Natural killer cell (primary cell): ENCODE results near the gene ZNF444. TPM values are rescaled to one million over a fixed set of nuclear protein-coding genes. Genes with fewer than 3 reads are reported as not detected.
A peak's percentile ranks its signal among the peaks of the same experiment; 100 is the strongest.

Source experiments
- ATAC-seq, 3 donors: fragments of 150-1000 bp in 2 of 3; fragments of 200-7000 bp in 1 of 3; cut with Tn5 transposase; 1 replicate in 1 of 3; 2 replicates in 2 of 3; pipeline ENCODE4 v1.10.0; 2021; ENCODE audit warnings: mild to moderate bottlenecking in 2 of 3, moderate library complexity in 2 of 3
- DNase-seq, 2 donors: peaks; one replicate each; pipeline versions ENCODE4 v3.0.0 to v3.0.0-alpha.2; 2013 to 2021; ENCODE audit warnings: mixed read lengths in 1 of 2
- H3K27ac ChIP-seq: one replicate; pipeline ENCODE4 v1.5.1; 2013; ENCODE audit warnings: mild to moderate bottlenecking, low read length
- H3K27me3 ChIP-seq: one replicate; pipeline ENCODE4 v1.6.1; 2013; ENCODE audit warnings: low read length; ENCODE audit not compliant: control insufficient read depth, insufficient read depth
- H3K36me3 ChIP-seq: one replicate; pipeline ENCODE4 v1.6.1; 2013; ENCODE audit warnings: low read length; ENCODE audit not compliant: control insufficient read depth, insufficient read depth
- H3K4me1 ChIP-seq: one replicate; pipeline ENCODE4 v1.6.1; 2013; ENCODE audit warnings: low read length; ENCODE audit not compliant: control insufficient read depth, insufficient read depth
- H3K4me3 ChIP-seq: one replicate; pipeline ENCODE4 v1.5.1; 2013; ENCODE audit warnings: low read length
- H3K9me3 ChIP-seq: one replicate; pipeline ENCODE4 v1.6.1; 2013; ENCODE audit warnings: low read length; ENCODE audit not compliant: control insufficient read depth, insufficient read depth
- H3K27ac Mint-ChIP-seq, 2 donors: one replicate each; pipeline ENCODE4 v1.8.0; 2022; ENCODE audit warnings: mild to moderate bottlenecking in 2 of 2, mixed read lengths in 2 of 2, moderate library complexity in 1 of 2
- H3K27me3 Mint-ChIP-seq, 2 donors: one replicate each; pipeline ENCODE4 v1.8.0; 2022; ENCODE audit warnings: low read depth in 2 of 2, mixed read lengths in 2 of 2
- H3K36me3 Mint-ChIP-seq: one replicate; pipeline ENCODE4 v1.8.0; 2022; ENCODE audit warnings: mixed read lengths
- H3K4me1 Mint-ChIP-seq, 2 donors: one replicate each; pipeline ENCODE4 v1.8.0; 2022; ENCODE audit warnings: mixed read lengths in 2 of 2
- H3K4me3 Mint-ChIP-seq: one replicate; pipeline ENCODE4 v1.8.0; 2022; ENCODE audit warnings: mild to moderate bottlenecking, moderate library complexity, mixed read lengths
- H3K9me3 Mint-ChIP-seq, 2 donors: one replicate each; pipeline ENCODE4 v1.8.0; 2022; ENCODE audit warnings: mixed read lengths in 2 of 2
- WGBS: methylation state at CpG from one replicate; pipeline ENCODE4 v1.1.7; 2013; ENCODE audit warnings: missing lambda C conversion rate; ENCODE audit not compliant: insufficient coverage; 5-methylcytosine and 5-hydroxymethylcytosine counted together
- intact Hi-C: fragments of 100-400 bp; cut with micrococcal nuclease; formaldehyde crosslinking; loops from one replicate; pipeline ENCODE4 v1.14.2; 2022
- total RNA-seq, 4 donors: library from RNA; stranded (reverse); fragments of 120-200 nt in 1 of 4; gene quantifications; one replicate each; pipeline versions ENCODE4 v1.2.3 to v1.2.4, GENCODE V29; 2013 to 2022
- TF ChIP-seq, protein P1 (sequence below): fragments of 200-600 bp; IDR thresholded peaks from one replicate; pipeline ENCODE4 v1.8.0; 2022; ENCODE audit warnings: antibody characterized with exemption

The ZNF444 gene
- total RNA-seq, 3 donors from 2014 or later (not counting 1 experiment from before 2014, with no cell fraction given), result 14.5 to 21.9 (median 16.7) TPM

GRCh38 chr19:56118666-56119581 lies 22.2 kb upstream of the ZNF444 start:
- Histone ChIP-seq H3K9me3 (no peaks in the 10 kb centered on the region), H3K4me1 (peaks cover 44% of the 10 kb centered on the region), H3K4me3 (no peak overlapping the region), H3K27me3 (no peaks in the 10 kb centered on the region), H3K27ac (peak overlapping the region; percentile 87), H3K36me3 (no peaks in the 10 kb centered on the region)
- peaks cover 31 to 50% of the 10 kb centered on the region in 2 donors for H3K4me1 Mint-ChIP-seq
- intact Hi-C loops, result no loop called here
- H3K4me3 Mint-ChIP-seq, result peak overlapping the region; percentile 89
- no peaks in the 10 kb centered on the region for H3K27me3 Mint-ChIP-seq
- H3K9me3 Mint-ChIP-seq, result no peaks in the 10 kb centered on the region
- TF ChIP-seq, protein P1, sequence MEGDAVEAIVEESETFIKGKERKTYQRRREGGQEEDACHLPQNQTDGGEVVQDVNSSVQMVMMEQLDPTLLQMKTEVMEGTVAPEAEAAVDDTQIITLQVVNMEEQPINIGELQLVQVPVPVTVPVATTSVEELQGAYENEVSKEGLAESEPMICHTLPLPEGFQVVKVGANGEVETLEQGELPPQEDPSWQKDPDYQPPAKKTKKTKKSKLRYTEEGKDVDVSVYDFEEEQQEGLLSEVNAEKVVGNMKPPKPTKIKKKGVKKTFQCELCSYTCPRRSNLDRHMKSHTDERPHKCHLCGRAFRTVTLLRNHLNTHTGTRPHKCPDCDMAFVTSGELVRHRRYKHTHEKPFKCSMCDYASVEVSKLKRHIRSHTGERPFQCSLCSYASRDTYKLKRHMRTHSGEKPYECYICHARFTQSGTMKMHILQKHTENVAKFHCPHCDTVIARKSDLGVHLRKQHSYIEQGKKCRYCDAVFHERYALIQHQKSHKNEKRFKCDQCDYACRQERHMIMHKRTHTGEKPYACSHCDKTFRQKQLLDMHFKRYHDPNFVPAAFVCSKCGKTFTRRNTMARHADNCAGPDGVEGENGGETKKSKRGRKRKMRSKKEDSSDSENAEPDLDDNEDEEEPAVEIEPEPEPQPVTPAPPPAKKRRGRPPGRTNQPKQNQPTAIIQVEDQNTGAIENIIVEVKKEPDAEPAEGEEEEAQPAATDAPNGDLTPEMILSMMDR, result no peak
- H3K27ac Mint-ChIP-seq, result peak overlapping the region; percentile 92 to 98
- H3K36me3 Mint-ChIP-seq, result no peaks in the 10 kb centered on the region
- 62% methylated on average over 8 of the region's 8 CpGs for WGBS
- ATAC-seq, result no peak
- DNase-seq, result no peak

- H3K4me3 ChIP-seq, result peak overlapping the region; percentile 43
- TF ChIP-seq, protein P1, result no peak
- H3K27ac ChIP-seq, result peak overlapping the region; percentile 87
- peak overlapping the region; percentile 92 to 98 for H3K27ac Mint-ChIP-seq
- H3K4me1 ChIP-seq, result peaks cover 38% of the 10 kb centered on the region
- H3K36me3 Mint-ChIP-seq, result no peaks in the 10 kb centered on the region
- H3K27me3 Mint-ChIP-seq, result no peaks in the 10 kb centered on the region
- H3K36me3 ChIP-seq, result no peaks in the 10 kb centered on the region
- no peaks in the 10 kb centered on the region for H3K9me3 ChIP-seq
- peak overlapping the region; percentile 89 for H3K4me3 Mint-ChIP-seq
- H3K27me3 ChIP-seq, result no peaks in the 10 kb centered on the region
- no peaks in the 10 kb centered on the region for H3K9me3 Mint-ChIP-seq
- intact Hi-C loops, result no loop called here
- DNase-seq, result no peak
- WGBS, result 68% methylated on average over 16 of the region's 16 CpGs
- peaks cover 27 to 44% of the 10 kb centered on the region in 2 donors for H3K4me1 Mint-ChIP-seq
- no peak for ATAC-seq
These were observed 21.5 kb upstream of the ZNF444 start for GRCh38 chr19:56119582-56119978.

DNA sequence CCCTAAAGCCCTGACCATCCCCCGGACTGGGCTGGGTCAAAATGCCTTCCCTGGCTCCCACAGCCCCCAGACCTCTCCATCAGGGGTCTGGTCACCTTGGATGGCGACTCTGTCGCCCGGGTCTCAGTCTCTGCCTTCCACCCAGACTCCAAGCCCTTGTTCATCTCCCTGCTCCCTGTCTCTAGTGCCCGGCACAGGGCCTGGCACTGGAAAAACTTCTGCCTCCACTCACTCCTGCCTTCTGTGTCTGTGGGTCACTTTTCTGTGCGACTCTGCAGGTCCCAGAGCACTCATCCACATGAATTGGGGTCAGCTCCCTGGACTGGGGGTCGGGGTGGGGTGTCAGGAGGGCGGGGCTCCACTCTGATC lies 21.1 kb upstream of the ZNF444 start:
- H3K4me3 Mint-ChIP-seq, result peak overlapping the region; percentile 89
- Histone ChIP-seq H3K27ac (peak overlapping the region; percentile 87), H3K9me3 (no peaks in the 10 kb centered on the region), H3K4me1 (peaks cover 34% of the 10 kb centered on the region), H3K4me3 (peak overlapping the region; percentile 43), H3K27me3 (no peaks in the 10 kb centered on the region), H3K36me3 (no peaks in the 10 kb centered on the region)
- ATAC-seq (no peak), DNase-seq (no peak)
- H3K27ac Mint-ChIP-seq, result peak overlapping the region; percentile 92 to 98
- H3K9me3 Mint-ChIP-seq, result no peaks in the 10 kb centered on the region
- H3K4me1 Mint-ChIP-seq, result peaks cover 23 to 40% of the 10 kb centered on the region in 2 donors
- TF ChIP-seq, protein P1, result no peak
- no peaks in the 10 kb centered on the region for H3K27me3 Mint-ChIP-seq
- intact Hi-C loops, result no loop called here
- H3K36me3 Mint-ChIP-seq, result no peaks in the 10 kb centered on the region
- 23% methylated on average over 8 of the region's 8 CpGs for WGBS
